Heart left ventricle (tissue), 16 donors: ENCODE results near the gene KICS2. TPM values are rescaled to one million over a fixed set of nuclear protein-coding genes. Genes with fewer than 3 reads are reported as not detected.
"Not testable (repeated sequence)": the region's sequence is repeated elsewhere in the genome, so short reads cannot be mapped to it uniquely, and the experiment has no call there.

Experiments
- ATAC-seq, 4 donors: fragments of 200-7000 bp; cut with Tn5 transposase; one replicate each; pipeline ENCODE4 v1.9.1; 2020 to 2022; ENCODE audit warnings: moderate library complexity in 4 of 4, mild to moderate bottlenecking in 3 of 4, moderate number of reproducible peaks in 1 of 4
- DNase-seq, 5 donors: peaks; one replicate each; pipeline ENCODE4 v3.0.0-alpha.2; 2020
- H3K27ac ChIP-seq, 12 donors: fragments of 200-600 bp; sonication (generic) in 4 of 12; one replicate each; pipeline versions ENCODE4 v1.5.0 to v1.8.0; 2016 to 2022; ENCODE audit warnings: mild to moderate bottlenecking in 2 of 12
- H3K27me3 ChIP-seq, 9 donors: fragments of 200-600 bp; sonication (generic) in 2 of 9; one replicate each; pipeline versions ENCODE4 v1.5.1 to v1.8.0; 2016 to 2022; ENCODE audit warnings: mild to moderate bottlenecking in 3 of 9
- H3K36me3 ChIP-seq, 9 donors: fragments of 200-600 bp; sonication (generic) in 2 of 9; one replicate each; pipeline versions ENCODE4 v1.5.0 to v1.8.0; 2018 to 2022; ENCODE audit warnings: mild to moderate bottlenecking in 2 of 9
- H3K4me1 ChIP-seq, 12 donors: fragments of 200-600 bp; sonication (generic) in 4 of 12; one replicate each; pipeline versions ENCODE4 v1.5.0 to v1.8.0; 2016 to 2022; ENCODE audit warnings: mild to moderate bottlenecking in 3 of 12
- H3K4me3 ChIP-seq, 12 donors: fragments of 200-600 bp; sonication (generic) in 4 of 12; one replicate each; pipeline versions ENCODE4 v1.5.0 to v1.8.0; 2017 to 2022; ENCODE audit warnings: mild to moderate bottlenecking in 9 of 12, moderate library complexity in 4 of 12
- H3K9me3 ChIP-seq, 12 donors: fragments of 200-600 bp; sonication (generic) in 4 of 12; one replicate each; pipeline versions ENCODE4 v1.5.0 to v1.8.0; 2016 to 2022; ENCODE audit warnings: mild to moderate bottlenecking in 1 of 12
- POLR2A ChIP-seq, 2 donors: fragments of 450-650 bp; IDR thresholded peaks; one replicate each; pipeline ENCODE4 v1.6.1; 2017; ENCODE audit warnings: antibody characterized with exemption in 2 of 2, mild to moderate bottlenecking in 2 of 2, moderate library complexity in 2 of 2
- WGBS, 4 donors: extraction: QIAGEN DNeasy Blood & Tissue Kit in 2 of 4; methylation state at CpG; one replicate each; pipeline versions ENCODE4 v1.1.5 to v1.1.7; 2013 to 2018; 5-methylcytosine and 5-hydroxymethylcytosine counted together
- intact Hi-C, 10 donors: fragments of 100-400 bp; cut with DNase I; formaldehyde crosslinking; loops; one replicate each; pipeline versions ENCODE4 v1.11.1 to v1.14.2; 2022
- polyA plus RNA-seq, 2 donors: library from polyadenylated mRNA; stranded (reverse); fragments of 200-250 nt; gene quantifications; one replicate each; pipeline ENCODE4 v1.2.3, GENCODE V29; 2013
- total RNA-seq, 9 donors: library from RNA; depleted of rRNA in 2 of 9; stranded (reverse); fragments of >200 nt in 2 of 9; fragmentation: NEBNext Ultra II Directional in 3 of 9; extraction: Animal tissue kit (Norgen Biotek cat#: 25700) in 3 of 9; gene quantifications; one replicate each; pipeline versions ENCODE4 v1.1.0 to v1.2.4, GENCODE V29; 2016 to 2023
- TF ChIP-seq, protein P1 (sequence below), 12 donors: fragments of 200-600 bp; sonication (generic) in 4 of 12; IDR thresholded peaks; one replicate each; pipeline versions ENCODE4 v1.5.0 to v1.8.0; 2018 to 2022; ENCODE audit warnings: antibody characterized with exemption in 12 of 12, mild to moderate bottlenecking in 5 of 12
- donor health status: ischemic (EF 13 %, LVEDD 7.1; RV severe dilation, severe dysfunction).
- donor health status: healthy with polysubstance abuse.
- donor health status: DM: no; HTN: yes; CAD: no.
- donor health status: DM: no; HTN: no; CAD: no.
- donor health status: ischemic (EF 25% LVEDD 6.9; RV normal size, moderate dysfunction).
- donor health status: ischemic (EF 25% LVEDD 5.7; RV mildly dilated, moderate dysfunction).
- donor health status: healthy.
- donor health status: DM: yes; HTN: yes; CAD: no.
- donor health status: ischemic (EF 35%, LVEDD 5.7; RV mildly dilated, moderate dysfunction).
- donor health status: nonischemic (EF 11% LVEDD 7.7; RV severe dilation, severe dysfunction).
- donor health status: DM: yes; HTN: yes; CAD: no.
- donor health status: PGD.
- donor health status: ischemic (EF 29% LVEDD 5.4; RV normal size, mild dysfunction).
- donor health status: nonischemic (EF 23%, LVEDD 6.1; RV moderate dilation, normal function).

KICS2 gene
- total and polyA plus RNA-seq, 11 donors, result 1.8 to 6.7 (median 5.0) TPM

DNA sequence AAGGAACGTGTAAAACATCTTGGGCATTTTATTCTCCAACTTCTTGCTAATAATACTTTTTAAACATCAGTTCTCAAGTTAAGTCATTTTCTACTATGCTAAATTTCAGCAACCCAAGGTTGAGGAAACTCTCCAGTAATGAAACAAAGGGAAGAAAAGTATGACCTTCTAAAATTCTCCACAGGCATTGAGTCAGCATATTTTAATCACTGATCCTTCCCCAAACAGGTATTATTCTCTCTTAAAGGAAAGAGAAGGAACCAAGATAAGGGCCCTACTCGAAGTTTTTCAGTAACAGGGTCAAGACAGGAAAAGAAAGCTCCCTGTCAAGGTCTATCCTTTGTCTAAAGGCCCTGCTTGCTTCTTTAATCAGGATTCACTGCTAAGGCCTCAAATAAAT is 3.0 kb downstream of the KICS2 start:
- ATAC-seq, result no peak
- intact Hi-C loops, result no loop called here
- WGBS, 4 donors, result 49 to 54% (median 50%) methylated on average over 2 of the region's 2 CpGs

GRCh38 chr12:64218597-64218996 is 3.5 kb downstream of the KICS2 start:
- no peak for TF ChIP-seq POLR2A (IDR thresholded peaks at IDR 0.05)
- TF ChIP-seq, protein P1, sequence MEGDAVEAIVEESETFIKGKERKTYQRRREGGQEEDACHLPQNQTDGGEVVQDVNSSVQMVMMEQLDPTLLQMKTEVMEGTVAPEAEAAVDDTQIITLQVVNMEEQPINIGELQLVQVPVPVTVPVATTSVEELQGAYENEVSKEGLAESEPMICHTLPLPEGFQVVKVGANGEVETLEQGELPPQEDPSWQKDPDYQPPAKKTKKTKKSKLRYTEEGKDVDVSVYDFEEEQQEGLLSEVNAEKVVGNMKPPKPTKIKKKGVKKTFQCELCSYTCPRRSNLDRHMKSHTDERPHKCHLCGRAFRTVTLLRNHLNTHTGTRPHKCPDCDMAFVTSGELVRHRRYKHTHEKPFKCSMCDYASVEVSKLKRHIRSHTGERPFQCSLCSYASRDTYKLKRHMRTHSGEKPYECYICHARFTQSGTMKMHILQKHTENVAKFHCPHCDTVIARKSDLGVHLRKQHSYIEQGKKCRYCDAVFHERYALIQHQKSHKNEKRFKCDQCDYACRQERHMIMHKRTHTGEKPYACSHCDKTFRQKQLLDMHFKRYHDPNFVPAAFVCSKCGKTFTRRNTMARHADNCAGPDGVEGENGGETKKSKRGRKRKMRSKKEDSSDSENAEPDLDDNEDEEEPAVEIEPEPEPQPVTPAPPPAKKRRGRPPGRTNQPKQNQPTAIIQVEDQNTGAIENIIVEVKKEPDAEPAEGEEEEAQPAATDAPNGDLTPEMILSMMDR (IDR thresholded peaks at IDR 0.05), result no peak

More for the DNA sequence above, 3.0 kb downstream of the KICS2 start:
- H3K36me3 ChIP-seq, result peaks cover 0 to 13% (median 6%) of the 10 kb centered on the region in 9 donors
- no peaks in the 10 kb centered on the region for H3K9me3 ChIP-seq
- no peak for DNase-seq
- no peak overlapping the region for H3K4me3 ChIP-seq
- no peaks in the 10 kb centered on the region for H3K27me3 ChIP-seq
- peaks cover 0 to 31% (median 7%) of the 10 kb centered on the region in 12 donors for H3K4me1 ChIP-seq
- H3K27ac ChIP-seq, result no peak overlapping the region
- TF ChIP-seq, protein P1 (IDR thresholded peaks at IDR 0.05), result no peak
- TF ChIP-seq POLR2A (IDR thresholded peaks at IDR 0.05), result no peak

GRCh38 chr12:64217643-64218042 is 4.5 kb downstream of the KICS2 start:
- ATAC-seq, H3K27ac ChIP-seq, H3K9me3 ChIP-seq, H3K4me3 ChIP-seq, H3K27me3 ChIP-seq, intact Hi-C loops, DNase-seq: not testable (repeated sequence)
- Histone ChIP-seq H3K4me1 (peaks cover 0 to 29% (median 7%) of the 10 kb centered on the region in 12 donors), H3K36me3 (peaks cover 0 to 25% (median 9%) of the 10 kb centered on the region in 9 donors)
- WGBS, 4 donors, result 94 to 98% (median 96%) methylated on average over 7 of the region's 7 CpGs

More at GRCh38 chr12:64218597-64218996, 3.5 kb downstream of the KICS2 start:
- DNase-seq, result no peak
- H3K4me3 ChIP-seq, result no peak overlapping the region
- 70 to 78% (median 77%) methylated on average over 5 of the region's 5 CpGs for WGBS, 4 donors
- peaks cover 0 to 31% (median 7%) of the 10 kb centered on the region in 12 donors for H3K4me1 ChIP-seq
- peak overlapping the region in 1 of 12 donors; percentile 11 for H3K27ac ChIP-seq
- H3K27me3 ChIP-seq, result no peaks in the 10 kb centered on the region
- intact Hi-C loops, result no loop called here
- no peak for ATAC-seq
- peaks cover 0 to 18% (median 9%) of the 10 kb centered on the region in 9 donors for H3K36me3 ChIP-seq
- H3K9me3 ChIP-seq, result no peaks in the 10 kb centered on the region

GRCh38 chr12:64216239-64216638 is 5.9 kb downstream of the KICS2 start:
- Histone ChIP-seq H3K4me3 (no peak overlapping the region), H3K27me3 (no peaks in the 10 kb centered on the region), H3K27ac (no peak overlapping the region), H3K9me3 (no peaks in the 10 kb centered on the region), H3K36me3 (peaks cover 0 to 37% (median 16%) of the 10 kb centered on the region in 9 donors), H3K4me1 (peaks cover 0 to 28% (median 3%) of the 10 kb centered on the region in 12 donors)
- intact Hi-C loops, result no loop called here
- DNase-seq (no peak), ATAC-seq (no peak)
- TF ChIP-seq POLR2A (IDR thresholded peaks at IDR 0.05), result no peak
- TF ChIP-seq, protein P1 (IDR thresholded peaks at IDR 0.05), result no peak
